GM18508 (cell line): ENCODE results near the gene VWA1.

Experiments used
- ATAC-seq: cut with Tn5 transposase; IDR thresholded peaks from one replicate; pipeline ENCODE4 v1.9.1; 2021; ENCODE audit warnings: moderate number of reproducible peaks; ENCODE audit not compliant: insufficient read depth, unreplicated experiment

VWA1 gene

DNA sequence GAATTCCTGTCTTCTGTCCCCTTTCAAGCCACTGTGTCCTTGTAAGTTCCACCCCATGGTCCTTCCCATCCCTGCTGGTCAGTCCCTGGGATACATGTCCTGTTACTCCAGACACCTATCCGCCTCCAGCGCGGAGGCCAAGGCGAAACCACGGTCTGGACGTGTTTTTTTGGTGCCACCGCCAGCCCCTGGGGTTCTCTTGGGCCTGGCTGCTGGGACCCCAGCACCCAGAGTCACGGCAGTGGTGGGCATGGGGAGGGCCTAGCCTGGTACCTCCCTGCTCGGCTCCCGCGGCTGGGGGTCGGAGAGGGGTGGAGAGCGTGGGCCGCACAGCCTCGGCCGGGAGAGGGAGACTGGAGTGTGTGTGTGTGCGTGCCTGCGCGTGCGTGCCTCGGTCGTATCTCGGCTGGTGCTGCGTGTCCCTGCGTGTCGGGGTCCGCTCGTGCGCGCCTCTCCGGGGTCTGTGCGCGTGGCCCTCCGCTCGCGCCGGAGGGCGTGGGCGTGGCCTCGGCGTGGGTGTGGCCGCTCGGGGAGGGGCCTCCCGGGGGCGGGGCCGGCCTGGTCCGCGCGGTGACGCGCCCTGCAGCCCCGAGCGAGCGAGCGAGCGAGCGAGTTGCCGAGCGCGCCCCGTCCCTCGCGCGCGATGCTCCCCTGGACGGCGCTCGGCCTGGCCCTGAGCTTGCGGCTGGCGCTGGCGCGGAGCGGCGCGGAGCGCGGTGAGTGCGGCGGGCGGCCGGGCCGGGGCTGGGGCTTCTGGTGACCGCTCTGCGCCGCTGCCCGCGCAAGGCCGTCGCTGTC is at the start of gene VWA1:
VWA1 (plus strand) TSS at position 585 of the 798 bp plus-strand sequence; CDS start at position 644, 59 bp downstream.
- no peak for ATAC-seq

- no peak for ATAC-seq
Measured at GRCh38 chr1:1385931-1386330, 49.6 kb upstream of the VWA1 start.

DNA sequence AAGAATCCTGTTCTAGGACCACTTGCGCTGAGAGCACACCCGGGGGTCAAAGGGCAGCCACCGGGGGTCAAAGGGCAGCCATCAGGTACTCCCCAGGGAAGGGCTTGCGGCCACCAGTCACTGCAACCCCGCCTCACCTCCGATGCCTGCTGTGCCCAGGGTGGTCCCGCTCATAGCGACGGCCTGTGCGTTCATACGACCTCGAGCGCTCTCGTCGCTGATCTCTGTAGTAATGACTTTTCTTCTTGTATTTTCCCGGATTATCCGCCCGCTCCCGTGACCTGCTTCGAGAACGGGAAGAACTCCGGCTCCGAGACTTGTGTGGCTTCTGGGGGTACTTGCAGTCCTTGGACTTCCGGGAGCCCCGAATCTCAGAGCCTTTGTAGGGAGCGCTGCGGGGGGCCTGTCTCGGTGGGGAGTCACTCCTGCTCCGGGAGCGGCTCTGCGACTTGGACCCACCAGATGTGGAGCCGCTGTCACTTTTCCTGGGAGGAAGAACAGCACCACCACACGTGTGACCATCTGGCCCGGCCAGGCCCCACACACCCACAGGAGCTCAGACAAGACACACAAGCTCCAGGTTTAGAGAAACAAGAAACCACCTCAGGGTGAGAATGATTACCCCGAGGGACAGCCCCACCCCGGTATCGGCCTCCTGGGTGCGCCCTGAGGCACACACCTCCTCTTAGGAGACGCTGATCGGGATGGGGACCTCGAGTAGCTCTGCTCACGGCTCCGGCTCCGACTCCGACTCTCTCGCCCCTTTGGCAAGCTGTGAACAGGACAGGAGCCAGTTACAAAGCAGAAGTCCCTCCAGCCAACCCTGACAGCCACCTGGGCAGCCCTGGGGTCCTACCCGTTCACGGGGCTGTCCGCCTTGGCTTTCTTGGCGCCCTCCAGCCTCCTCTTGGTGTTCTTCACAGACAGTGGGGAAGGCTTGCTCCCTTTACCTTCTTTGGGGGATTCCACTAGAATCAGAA is 48.1 kb upstream of the VWA1 start:
- ATAC-seq = no peak

DNA sequence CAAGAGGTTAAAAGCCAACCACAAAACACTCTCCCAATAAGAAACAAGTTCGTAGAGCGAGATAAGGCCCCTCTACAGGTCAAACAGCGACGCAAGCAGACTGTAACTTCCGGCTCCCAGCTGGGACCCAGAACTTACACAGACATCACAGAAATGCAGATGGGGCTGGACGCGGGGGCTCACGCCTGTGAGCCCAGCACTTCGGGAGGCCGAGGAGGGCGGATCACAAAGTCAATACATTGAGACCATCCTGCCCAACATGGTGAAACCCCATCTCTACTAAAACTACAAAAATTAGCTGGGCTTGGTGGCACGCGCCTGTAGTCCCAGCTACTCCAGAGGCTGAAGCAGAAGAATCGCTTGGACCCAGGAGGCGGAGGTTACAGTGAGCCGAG is 47.4 kb upstream of the VWA1 start:
- no peak for ATAC-seq

- ATAC-seq = no peak
Measured at GRCh38 chr1:1390675-1391074, 44.8 kb upstream of the VWA1 start.

DNA sequence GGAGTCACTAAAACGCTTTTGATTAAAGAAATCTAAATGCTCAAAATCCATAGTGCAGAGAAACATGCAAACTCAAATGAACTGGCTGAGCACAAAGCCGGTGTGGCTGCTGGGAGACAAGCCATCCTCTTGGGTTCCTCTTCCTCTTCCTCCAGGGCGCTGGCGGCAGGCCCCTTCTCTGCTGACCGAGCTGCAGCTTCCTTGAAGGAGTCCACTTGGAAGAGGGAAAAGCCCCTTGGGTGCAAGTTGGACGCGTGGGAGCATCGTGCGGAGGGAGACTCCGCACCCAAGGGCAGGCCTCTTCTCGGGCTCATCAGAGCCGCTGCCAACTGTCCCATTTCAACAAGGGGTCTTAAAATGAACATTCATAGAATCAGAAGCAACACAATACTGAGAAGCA is 44.3 kb upstream of the VWA1 start:
- ATAC-seq = no peak

DNA sequence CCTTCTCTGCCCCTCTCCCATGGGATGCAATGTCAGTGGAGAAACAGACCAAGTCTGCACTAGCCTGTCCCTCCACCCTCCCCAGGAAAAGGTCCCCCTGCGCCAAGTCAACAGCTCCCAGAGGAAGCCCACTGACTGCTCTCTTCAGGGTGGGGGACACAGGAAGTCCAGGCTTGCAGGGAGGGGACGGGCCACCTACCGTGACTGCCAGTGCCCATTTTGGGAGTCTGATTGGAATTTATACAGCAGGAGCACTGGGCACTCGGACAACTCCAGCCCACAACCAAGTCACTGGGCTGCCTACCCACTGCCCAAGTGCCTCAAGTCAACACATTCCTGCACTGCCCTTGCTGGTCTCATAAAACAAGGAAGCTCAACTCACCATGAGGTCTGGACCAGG is 42.5 kb upstream of the VWA1 start:
- no peak for ATAC-seq

DNA sequence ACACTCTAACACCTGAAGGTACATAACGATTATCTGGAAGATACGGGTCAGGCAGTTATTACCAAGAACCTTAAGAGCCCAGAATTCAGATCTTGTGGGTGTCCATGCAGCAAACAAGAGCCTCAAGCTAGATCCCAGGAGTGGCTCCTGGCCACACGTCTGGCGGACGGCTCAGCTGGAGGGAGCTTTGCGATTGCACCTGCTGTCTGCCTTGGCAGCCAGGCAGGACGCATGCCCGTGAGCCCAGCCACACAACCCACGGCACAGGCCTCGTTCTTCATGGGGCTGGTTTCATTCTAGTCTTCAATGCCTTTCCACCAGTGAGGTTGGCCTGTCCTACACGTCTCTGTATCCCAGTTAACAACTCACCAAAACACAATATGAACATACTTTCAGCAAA is 42.1 kb upstream of the VWA1 start:
- no peak for ATAC-seq

DNA sequence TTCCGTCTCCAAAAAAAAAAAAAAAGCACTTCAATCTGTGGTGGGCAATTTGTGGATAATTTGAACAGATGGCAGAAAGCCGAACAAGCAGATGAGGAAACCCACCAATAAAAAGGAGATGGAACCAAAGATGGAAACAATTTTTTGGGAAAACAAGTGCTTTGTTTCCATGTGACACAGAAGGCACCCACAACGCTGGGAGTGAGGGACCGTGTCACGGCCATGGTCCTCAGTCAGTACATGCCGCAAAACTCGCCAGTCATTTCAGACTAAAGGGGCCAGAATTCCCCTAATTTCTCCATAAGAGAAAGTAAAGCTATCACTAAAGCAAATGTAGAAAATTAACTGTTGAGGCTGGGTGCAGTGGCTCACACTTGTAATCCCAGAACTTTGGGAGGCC is 41.4 kb upstream of the VWA1 start:
- no peak for ATAC-seq

DNA sequence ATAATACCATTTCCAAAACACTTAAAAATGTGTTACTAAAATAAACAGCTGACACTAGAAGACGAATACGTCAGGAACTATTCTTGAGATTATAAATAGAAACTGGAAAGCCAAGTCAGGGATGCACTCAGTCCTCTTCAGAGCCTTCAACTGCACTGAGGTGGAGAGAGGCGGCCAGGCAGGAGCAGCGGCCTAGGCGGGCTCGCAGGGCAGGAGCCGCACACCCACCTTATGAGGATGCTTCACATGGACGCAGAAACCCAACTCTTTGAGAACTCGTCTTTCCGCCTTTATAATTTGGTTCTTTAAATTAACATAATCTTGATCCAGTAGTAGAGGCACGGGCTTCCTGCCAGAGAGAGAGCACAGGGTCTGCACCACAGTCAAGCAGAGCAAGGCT is 40.3 kb upstream of the VWA1 start:
- ATAC-seq = no peak

DNA sequence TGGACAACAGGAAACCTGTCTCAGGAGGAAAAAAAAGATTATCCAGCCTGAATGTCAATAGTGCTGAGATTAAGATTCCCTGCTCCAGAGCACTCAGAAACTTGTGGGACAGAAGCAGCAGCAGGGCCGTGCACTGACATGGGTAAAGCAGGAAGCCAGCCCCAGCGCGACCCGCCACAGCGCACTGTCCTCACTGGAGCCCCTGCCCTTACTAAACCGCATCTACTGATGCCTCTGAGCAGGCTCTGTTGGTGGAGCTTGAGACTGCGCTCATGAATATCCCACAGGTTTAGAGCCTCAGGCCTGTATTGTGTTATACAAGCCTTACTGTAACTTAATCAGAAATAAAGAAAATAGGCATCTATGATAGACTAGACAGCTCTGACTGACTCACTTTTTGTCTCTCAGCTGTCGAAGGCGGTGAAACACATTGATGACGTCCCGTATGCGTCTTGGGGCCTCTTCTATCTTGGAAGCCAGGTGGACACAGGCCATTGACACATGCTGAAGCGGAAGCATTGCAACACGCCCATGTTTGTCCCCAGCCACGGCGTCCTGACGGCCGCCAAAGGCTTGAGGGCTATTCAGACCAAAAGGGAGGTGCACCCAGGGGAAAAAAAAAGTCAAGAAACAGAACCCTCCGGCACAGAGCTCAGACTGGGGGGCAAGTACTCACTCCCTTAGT is 37.5 kb upstream of the VWA1 start:
- ATAC-seq = no peak

DNA sequence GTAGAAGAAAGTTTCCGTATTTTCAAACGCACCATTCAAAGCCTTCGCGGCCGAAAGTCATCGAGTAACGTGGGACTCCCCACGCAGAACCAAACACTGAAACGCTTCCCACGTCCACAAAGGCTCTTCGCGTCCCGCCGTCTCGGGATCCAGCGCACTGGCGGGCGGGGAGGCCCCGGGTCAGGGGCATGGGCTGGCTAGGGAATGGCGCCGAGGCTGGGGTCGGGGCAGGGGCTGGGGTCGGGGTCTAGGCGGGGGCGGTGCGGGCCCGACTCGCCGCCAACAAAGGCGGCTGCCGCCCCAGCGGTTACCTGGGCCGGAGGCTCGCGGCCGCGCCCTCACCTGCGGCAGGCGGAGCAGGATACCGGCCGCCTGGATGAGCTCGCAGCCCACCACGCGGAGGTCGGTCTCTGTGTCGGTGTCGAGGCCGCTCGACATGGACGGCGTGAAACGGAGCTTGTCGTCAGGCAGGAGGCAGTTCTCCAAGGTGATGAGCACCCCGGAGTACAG is 36.8 kb upstream of the VWA1 start:
- ATAC-seq = peak; percentile 9

- ATAC-seq = peak; percentile 64
Measured at GRCh38 chr1:1399187-1399871, 36.2 kb upstream of the VWA1 start, which contains the start of gene CCNL2. CCNL2 (minus strand) TSS chr1:1399335; CDS start chr1:1399306, 29 bp downstream.

- ATAC-seq = no peak
Measured at GRCh38 chr1:1399872-1400575, 35.5 kb upstream of the VWA1 start.

- ATAC-seq = no peak
Measured at GRCh38 chr1:1400576-1401456, 34.7 kb upstream of the VWA1 start.

- ATAC-seq = no peak
Measured at GRCh38 chr1:1401457-1402010, 34.0 kb upstream of the VWA1 start.

- no peak for ATAC-seq
Measured at GRCh38 chr1:1402072-1402900, 33.2 kb upstream of the VWA1 start.
